H7 (cell line): ENCODE measurements around the gene ARTN. TPM values are rescaled to one million over a fixed set of nuclear protein-coding genes. Genes with fewer than 3 reads are reported as not detected.

Experiments
- DNase-seq: peaks from one replicate; pipeline ENCODE4 v3.0.0; 2012
- H3K27me3 ChIP-seq: 2 replicates; pipeline ENCODE4 v1.6.0; 2011; ENCODE audit warnings: mild to moderate bottlenecking, low read length; ENCODE audit not compliant: control insufficient read depth, insufficient read depth
- H3K36me3 ChIP-seq: replicated peaks from 2 replicates; pipeline ENCODE4 v1.5.1; 2011; ENCODE audit warnings: low read length; ENCODE audit not compliant: control insufficient read depth, insufficient read depth
- H3K4me3 ChIP-seq: 2 replicates; pipeline ENCODE4 v1.5.1; 2011; ENCODE audit warnings: low read depth, mild to moderate bottlenecking, control low read depth, low read length, moderate library complexity; ENCODE audit not compliant: insufficient read depth
- total RNA-seq: library from RNA; depleted of rRNA; stranded (reverse); fragments of >200 nt; shearing (Covaris generic); gene quantifications from 2 replicates; pipeline ENCODE4 v1.2.3, GENCODE V29; 2014; rRNA removed

The ARTN gene, protein sequence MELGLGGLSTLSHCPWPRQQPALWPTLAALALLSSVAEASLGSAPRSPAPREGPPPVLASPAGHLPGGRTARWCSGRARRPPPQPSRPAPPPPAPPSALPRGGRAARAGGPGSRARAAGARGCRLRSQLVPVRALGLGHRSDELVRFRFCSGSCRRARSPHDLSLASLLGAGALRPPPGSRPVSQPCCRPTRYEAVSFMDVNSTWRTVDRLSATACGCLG
- 9.7 and 11.3 TPM in 2 replicates for total RNA-seq

DNA sequence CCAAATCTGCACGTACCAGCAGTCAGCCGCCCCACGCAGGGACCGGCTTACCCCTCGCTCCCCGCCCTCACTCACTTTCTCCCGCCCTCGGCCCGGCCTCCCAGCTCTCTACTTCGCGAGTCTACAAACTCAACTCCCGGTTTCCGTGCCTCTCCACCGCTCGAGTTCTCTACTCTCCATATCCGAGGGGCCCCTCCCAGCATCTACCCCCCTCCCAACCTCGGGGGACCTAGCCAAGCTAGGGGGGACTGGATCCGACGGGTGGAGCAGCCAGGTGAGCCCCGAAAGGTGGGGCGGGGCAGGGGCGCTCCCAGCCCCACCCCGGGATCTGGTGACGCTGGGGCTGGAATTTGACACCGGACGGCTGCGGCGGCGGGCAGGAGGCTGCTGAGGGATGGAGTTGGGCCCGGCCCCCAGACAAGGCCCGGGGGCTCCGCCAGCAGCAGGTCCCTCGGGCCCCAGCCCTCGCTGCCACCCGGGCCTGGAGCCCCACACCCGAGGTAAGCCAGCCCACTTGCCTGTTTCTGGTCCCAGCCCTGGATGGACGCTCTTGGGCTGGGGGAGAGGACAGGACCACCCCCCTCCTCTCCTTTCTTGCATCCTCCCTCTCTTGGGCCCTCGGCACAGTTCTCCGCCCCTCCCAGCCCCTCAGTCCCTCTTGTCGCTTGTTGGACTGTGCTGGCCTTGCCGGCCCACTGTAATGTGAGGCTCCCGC, at the start of gene ARTN:
Gene ARTN, plus strand, starts transcription at position 416 of the 715 bp plus-strand sequence. CDS start 1,856 bp downstream, outside the sequence.
- DNase-seq: peak; percentile 96
- H3K36me3 ChIP-seq: peaks cover 1% of the 10 kb centered on the region
- peak within 1 kb of the TSS; percentile 65 for H3K4me3 ChIP-seq
- H3K27me3 ChIP-seq: peaks cover 16% of the 10 kb centered on the region

DNA sequence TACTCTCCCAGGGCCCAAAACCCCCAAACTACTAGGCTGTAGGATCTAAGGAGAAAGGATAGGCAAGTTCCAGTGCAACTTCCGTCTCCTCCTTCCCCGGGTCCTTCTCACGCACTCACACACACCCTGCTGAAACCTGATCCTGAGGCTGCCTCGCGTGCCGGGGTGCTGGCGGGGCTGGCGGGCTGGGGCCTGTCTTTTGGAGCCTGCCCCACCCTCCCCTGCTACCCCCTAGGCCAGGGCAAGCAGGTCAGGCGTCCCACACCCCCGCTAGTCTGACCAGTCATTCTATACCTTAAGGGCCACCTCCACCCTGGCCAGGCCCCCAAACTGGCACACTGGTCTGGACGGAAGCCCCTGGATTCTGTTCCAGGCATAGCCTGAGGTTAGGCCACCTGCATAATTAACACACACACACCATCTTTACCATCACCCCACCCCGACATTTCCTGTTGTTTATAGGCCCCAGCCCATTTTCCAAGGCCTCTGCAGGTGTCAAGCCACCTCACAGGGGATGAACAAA, 48.3 kb upstream of the ARTN start:
- Histone ChIP-seq H3K27me3 (no peaks in the 10 kb centered on the region), H3K4me3 (no peak overlapping the region), H3K36me3 (no peaks in the 10 kb centered on the region)
- peak; percentile 88 for DNase-seq

DNA sequence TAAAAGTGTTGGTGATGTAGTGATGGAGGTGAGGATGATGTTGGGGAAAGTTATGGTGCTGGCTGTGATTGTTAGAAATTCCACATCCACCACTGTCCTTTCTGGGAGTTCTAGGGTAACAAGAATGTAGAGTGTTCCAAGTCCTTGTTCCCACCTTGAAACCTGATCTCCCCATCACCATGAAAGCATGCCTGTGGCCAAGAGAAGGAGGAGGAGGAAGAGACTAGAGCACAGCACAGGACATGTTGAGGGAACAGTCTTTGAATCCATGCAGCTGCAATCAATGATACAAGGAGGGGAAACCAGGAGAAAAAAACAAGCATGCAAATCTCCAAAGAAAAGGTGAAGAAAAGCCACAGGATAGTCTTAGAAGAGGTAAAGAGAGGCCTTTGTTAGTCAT, 45.9 kb upstream of the ARTN start:
- Histone ChIP-seq H3K36me3 (no peaks in the 10 kb centered on the region), H3K4me3 (no peak overlapping the region), H3K27me3 (no peaks in the 10 kb centered on the region)
- DNase-seq: peak; percentile 62

DNA sequence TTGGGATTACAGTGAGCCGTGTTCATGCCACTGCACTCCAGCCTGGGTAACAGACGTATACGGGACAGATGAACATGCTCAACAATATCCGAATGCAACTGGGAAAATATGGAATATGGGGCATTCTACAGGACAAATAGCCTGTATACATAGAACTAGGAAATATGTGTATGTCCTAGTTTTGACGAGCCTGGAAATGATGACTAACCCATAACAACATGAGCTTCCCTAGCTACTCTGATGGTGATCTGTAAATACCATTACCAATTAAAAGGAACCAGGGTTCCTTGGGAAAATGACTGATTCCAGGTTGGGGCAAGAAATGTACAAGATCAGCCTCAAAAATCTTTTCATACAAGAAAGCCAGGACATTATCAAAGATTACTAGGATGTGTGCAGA, 42.8 kb upstream of the ARTN start:
- Histone ChIP-seq H3K4me3 (no peak overlapping the region), H3K27me3 (no peaks in the 10 kb centered on the region), H3K36me3 (no peaks in the 10 kb centered on the region)
- DNase-seq: no peak

DNA sequence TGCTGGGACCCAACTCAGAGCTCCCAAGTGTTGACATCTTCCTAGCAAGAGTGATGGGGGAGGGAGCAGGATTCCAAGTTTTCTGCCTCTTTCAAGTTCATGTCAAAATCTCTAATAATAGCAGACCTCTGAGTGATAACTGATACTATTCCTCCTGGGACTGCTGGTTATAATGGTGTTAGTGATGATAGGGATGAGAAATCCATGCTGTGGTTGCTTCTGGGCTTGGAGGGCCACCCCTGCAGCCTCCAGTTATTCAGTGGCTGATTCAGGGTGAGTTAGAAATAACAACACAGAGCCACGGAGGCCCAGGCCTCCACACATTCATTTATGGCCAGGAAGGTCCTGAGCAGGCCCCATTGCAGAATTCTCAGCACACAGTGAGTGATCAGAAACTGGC, 40.6 kb upstream of the ARTN start:
- Histone ChIP-seq H3K27me3 (no peaks in the 10 kb centered on the region), H3K36me3 (no peaks in the 10 kb centered on the region), H3K4me3 (no peak overlapping the region)
- DNase-seq: no peak

DNA sequence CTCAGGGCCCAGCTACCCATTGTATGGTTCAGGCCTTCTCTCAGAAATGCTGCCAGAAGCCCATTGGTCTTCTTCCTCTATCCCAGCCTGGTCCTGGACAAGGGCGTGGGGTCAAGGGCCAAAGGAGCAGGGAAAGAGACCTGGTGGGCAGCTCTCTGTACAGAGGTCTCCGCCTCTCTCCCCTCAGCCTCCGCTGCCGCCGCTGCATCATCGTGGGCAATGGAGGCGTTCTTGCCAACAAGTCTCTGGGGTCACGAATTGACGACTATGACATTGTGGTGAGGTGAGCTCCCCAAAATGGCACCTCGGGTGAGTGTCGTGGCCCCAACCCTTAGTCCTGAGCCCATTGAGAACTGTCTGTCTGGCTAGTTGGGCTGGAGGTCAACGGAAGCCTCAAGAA, 34.6 kb upstream of the ARTN start:
- Histone ChIP-seq H3K36me3 (no peaks in the 10 kb centered on the region; the same call in 1 of the 2 replicates), H3K4me3 (no peak overlapping the region), H3K27me3 (no peaks in the 10 kb centered on the region)
- DNase-seq: no peak

DNA sequence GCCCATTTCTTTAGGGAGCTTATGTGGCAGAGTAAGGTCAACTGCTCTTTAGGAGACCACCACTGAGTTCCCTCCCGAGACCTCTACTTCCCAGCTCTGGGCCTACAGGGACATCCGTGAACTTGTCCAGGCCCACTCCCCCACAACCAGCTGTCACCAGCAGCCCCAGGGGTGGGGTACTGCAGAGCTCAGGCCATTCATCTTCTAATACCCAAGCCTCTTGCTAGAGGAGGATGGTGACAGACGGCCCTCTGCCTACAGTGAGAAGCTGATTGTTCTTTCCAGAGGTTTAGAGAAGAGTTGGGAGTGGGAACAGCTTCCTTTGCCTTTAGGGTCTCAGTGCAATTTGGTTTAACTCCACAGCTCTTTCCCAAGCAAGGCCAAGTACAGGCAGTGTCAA, 33.2 kb upstream of the ARTN start:
- Histone ChIP-seq H3K4me3 (no peak overlapping the region), H3K27me3 (no peaks in the 10 kb centered on the region), H3K36me3 (no peaks in the 10 kb centered on the region; the same call in 1 of the 2 replicates)
- no peak for DNase-seq

DNA sequence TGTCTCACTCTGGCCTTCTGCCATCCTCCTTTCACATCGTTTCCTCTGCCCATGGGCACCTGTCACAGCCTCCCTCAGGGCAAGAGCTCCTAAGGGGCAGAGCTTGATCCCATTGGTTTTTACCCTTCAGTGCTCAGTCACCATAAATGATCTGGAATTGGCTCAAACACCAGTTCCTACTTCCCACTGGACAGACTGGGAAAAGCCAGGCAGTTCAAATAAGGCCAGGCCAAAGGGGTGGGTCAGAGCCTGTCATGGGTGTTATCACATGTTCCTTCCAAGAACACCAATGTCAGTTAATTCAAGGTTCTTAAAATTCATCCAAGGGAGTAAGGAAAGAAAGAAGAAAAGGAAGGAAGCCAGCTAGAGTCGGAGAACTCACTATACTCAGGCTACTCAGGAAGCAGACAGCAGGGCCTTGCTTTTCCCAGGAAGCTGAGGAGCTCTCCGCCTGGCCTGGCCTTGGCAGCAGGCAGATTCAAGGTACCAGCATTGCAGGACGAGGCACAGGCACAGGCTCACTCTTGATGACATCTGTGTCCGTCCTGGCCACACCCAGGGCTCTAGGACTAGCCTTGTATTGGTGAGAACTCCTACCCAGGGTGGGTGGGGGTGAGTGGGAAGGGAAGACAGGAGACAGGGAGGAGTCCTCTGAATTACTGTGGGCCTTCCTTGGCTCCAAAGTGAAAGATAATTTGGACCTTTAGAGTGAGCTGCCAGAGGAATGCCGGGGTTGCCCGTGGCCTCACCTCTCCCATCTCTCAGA, 32.2 kb upstream of the ARTN start:
- no peak for DNase-seq
- no peaks in the 10 kb centered on the region; the same call in 1 of the 2 replicates for H3K36me3 ChIP-seq
- H3K4me3 ChIP-seq: no peak overlapping the region
- no peaks in the 10 kb centered on the region for H3K27me3 ChIP-seq

DNA sequence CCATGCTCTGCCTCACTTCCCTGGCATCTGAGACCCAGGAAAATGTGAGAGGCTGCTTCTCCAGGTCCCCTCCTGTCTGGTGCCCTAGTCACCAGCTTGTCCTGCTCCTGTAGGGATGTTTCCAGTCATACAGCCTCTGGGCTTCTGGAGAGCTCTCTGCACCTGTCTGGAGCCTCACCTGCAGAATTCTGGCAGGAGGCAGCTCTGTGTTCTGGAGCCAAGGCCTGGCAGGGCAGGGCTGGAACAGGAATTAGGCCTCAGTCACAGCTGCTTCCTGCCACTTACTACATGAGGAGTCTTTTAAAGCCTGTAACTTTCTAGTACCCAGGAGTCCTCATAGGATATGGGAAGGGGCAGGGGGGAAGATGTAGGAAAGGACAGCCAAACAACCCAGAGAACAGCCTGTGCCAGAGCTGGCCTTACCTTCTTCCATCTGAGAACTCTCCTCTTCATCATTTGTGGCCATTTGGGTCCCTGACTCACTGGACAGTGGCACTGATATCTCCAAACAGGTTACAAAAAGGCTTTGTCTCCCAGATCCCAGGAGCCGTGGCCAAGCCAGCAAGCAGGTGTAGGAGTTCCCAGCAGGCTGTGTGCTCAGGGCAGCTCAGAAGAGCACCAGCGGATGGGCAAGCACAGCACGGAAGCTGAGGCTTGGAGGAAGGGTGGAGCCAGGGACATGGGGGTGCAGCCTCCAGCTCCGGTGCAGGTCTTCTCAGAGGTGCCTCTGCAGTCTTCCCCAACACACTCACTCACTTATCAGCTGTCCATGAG, 31.4 kb upstream of the ARTN start:
- Histone ChIP-seq H3K27me3 (no peaks in the 10 kb centered on the region), H3K36me3 (no peaks in the 10 kb centered on the region; the same call in 1 of the 2 replicates), H3K4me3 (no peak overlapping the region)
- no peak for DNase-seq

DNA sequence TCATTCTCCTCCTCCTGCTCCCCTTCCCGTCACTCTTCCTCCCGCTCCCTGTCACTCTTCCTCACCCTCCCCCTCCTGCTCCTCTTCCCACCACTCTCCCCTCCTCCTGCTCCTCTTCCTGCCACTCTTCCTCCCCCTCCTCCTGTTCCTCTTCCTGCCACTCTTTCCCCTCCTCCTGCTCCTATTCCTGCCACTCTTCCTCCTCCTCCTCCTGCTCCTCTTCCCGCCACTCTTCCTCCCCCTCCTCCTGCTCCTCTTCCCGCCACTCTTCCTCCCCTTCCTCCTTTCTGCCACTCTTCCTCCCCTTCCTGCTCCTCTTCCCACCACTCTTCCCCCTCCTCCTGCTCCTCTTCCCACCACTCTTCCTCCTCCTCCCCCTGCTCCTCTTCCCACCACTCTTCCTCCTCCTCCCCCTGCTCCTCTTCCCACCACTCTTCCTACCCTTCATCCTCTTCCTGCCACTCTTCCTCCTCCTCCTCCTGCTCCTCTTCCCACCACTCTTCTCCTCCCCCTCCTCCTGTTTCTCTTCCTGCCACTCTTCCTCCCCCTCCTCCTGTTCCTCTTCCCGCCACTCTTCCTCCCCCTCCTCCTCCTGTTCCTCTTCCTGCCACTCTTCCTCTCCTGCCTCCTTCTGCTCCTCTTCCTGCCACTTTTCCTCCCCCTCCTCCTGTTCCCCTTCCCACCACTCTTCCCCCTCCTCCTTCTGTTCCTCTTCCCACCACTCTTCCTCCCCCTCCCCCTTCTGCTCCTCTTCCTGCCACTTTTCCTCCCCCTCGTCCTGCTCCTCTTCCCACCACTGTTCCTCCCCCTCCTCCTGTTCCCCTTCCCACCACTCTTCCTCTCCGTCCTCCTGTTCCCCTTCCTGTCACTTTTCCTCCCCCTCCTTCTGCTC, 28.7 kb upstream of the ARTN start:
- Histone ChIP-seq H3K27me3 (no peaks in the 10 kb centered on the region), H3K4me3 (no peak overlapping the region), H3K36me3 (no peaks in the 10 kb centered on the region)
- DNase-seq: no peak

DNA sequence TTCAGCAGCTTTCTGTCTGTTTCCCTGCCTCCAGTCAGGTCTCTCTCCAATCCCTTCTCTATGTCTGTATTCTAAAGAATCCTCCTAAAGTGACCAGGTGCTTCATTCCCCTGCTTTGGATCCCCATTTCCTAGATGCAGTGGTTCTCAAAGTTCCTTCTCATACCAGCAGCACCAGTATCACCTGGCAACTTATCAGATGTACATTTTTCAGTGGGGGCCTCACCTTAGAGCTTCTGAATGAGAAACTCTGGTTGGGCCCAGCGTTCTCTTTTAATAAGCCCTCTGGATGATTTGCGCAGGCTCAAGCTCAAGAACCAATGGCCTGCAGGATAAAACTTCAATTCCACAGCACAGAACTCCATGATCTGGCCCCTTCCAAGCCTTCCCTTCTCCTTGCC, 25.4 kb upstream of the ARTN start:
- no peak overlapping the region for H3K4me3 ChIP-seq
- no peaks in the 10 kb centered on the region for H3K36me3 ChIP-seq
- H3K27me3 ChIP-seq: no peaks in the 10 kb centered on the region
- no peak for DNase-seq

DNA sequence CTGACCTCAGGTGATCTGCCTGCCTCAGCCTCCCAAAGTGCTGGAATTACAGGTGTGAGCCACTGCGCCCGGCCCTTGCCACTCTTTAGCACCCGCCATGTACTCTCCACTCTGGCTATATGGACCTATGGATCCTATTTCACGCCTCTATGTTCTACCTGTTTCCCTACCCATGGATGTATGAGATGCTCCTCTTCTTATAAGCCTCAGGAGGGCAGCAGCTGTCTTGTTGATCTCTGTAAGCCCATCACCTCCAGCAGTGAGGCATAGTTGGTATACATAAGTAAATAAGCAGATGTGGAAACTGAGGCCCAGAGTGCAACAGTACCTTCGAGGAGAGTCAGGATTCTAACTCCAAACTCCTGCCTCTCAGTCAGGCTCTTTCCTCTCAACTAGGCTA, 24.7 kb upstream of the ARTN start:
- no peaks in the 10 kb centered on the region for H3K36me3 ChIP-seq
- no peak overlapping the region for H3K4me3 ChIP-seq
- DNase-seq: no peak
- H3K27me3 ChIP-seq: no peaks in the 10 kb centered on the region

DNA sequence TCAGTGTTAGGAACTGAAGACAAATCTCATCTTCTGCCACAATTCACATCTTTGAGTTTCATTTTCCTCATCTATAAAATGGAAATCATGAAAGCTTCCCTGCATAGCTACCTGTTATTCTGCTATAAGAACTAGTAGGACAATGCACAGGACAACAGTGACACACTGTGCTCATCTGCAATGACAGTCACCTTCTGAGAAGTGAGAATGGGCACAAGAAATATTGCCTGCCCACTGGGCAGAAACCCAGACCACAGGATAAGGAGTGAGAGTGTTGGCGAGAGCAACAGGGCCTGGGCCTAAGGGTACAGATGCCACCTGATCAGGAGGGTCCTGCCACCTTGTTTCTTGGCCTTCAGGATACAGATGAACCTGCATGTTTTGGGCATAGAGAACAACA, 23.3 kb upstream of the ARTN start:
- H3K27me3 ChIP-seq: no peaks in the 10 kb centered on the region
- DNase-seq: no peak
- no peaks in the 10 kb centered on the region for H3K36me3 ChIP-seq
- no peak overlapping the region for H3K4me3 ChIP-seq
